IMR-90 (cell line): ENCODE results near the gene PLEKHH1. TPM values are rescaled to one million over a fixed set of nuclear protein-coding genes. Genes with fewer than 3 reads are reported as not detected.
A peak's percentile ranks its signal among the peaks of the same experiment; 100 is the strongest.

Experiments used
- ATAC-seq: fragments of 200-7000 bp; cut with Tn5 transposase; 2 replicates; pipeline ENCODE4 v1.9.1; 2020; ENCODE audit warnings: low read depth, mild to moderate bottlenecking, moderate library complexity
- BruUV-seq: library from RNA; stranded (reverse); fragments of 400-500 nt; replicated peaks from 2 replicates; lab custom pipeline; 2021; lab: Mats Ljungman, UMichigan
- CTCF ChIA-PET: fragments of 300-600 bp; formaldehyde crosslinking; extraction: SDS; loops from one replicate; lab custom pipeline; 2021; ENCODE audit warnings: antibody characterized with exemption; lab: Yijun Ruan, JAX
- POLR2A ChIA-PET: fragments of 300-600 bp; sonication (Branson Sonifier 250); formaldehyde crosslinking; loops from one replicate; lab custom pipeline; 2022; ENCODE audit warnings: antibody characterized with exemption; ENCODE audit not compliant: unreplicated experiment; lab: Charles Lee
- DNase-seq: peaks from one replicate; pipeline ENCODE4 v3.0.0; 2013
- H2AFZ ChIP-seq: replicated peaks from 2 replicates; pipeline ENCODE3; 2013; ENCODE audit warnings: low read length, mild to moderate bottlenecking; ENCODE audit not compliant: poor library complexity
- H2AK5ac ChIP-seq: 2 replicates; pipeline ENCODE4 v1.6.1; 2013; ENCODE audit warnings: low read depth, low read length, inconsistent platforms
- H2AK9ac ChIP-seq: replicated peaks from 2 replicates; pipeline ENCODE3; 2013; ENCODE audit warnings: mild to moderate bottlenecking, low read depth, low read length, moderate library complexity; ENCODE audit not compliant: poor library complexity
- H2BK120ac ChIP-seq: 2 replicates; pipeline ENCODE4 v1.6.1; 2013; ENCODE audit warnings: low read depth, low read length, inconsistent platforms
- H2BK15ac ChIP-seq: 3 replicates; pipeline ENCODE4 v1.6.1; 2013; ENCODE audit warnings: low read depth, low read length, inconsistent platforms
- H2BK20ac ChIP-seq: 2 replicates; pipeline ENCODE4 v1.6.1; 2013; ENCODE audit warnings: low read depth, mild to moderate bottlenecking, inconsistent platforms, low read length, moderate library complexity
- H2BK5ac ChIP-seq: 2 replicates; pipeline ENCODE4 v1.6.1; 2013; ENCODE audit warnings: mild to moderate bottlenecking, low read depth, low read length, inconsistent platforms; ENCODE audit not compliant: poor library complexity, severe bottlenecking
- H3K14ac ChIP-seq: replicated peaks from 2 replicates; pipeline ENCODE4 v1.6.1; 2013; ENCODE audit warnings: low read depth, low read length, inconsistent platforms
- H3K18ac ChIP-seq: 2 replicates; pipeline ENCODE4 v1.6.1; 2013; ENCODE audit warnings: low read depth, low read length, control low read depth
- H3K23ac ChIP-seq: 2 replicates; pipeline ENCODE4 v1.6.1; 2013; ENCODE audit warnings: low read depth, low read length, inconsistent platforms
- H3K27ac ChIP-seq: 2 replicates; pipeline ENCODE4 v1.5.1; 2013; ENCODE audit warnings: mild to moderate bottlenecking, control low read depth, low read length; ENCODE audit not compliant: insufficient read depth
- H3K27me3 ChIP-seq: 2 replicates; pipeline ENCODE4 v1.6.1; 2013; ENCODE audit warnings: low read length; ENCODE audit not compliant: control insufficient read depth, insufficient read depth
- H3K36me3 ChIP-seq: 2 replicates; pipeline ENCODE4 v1.6.1; 2013; ENCODE audit warnings: low read length, mixed read lengths; ENCODE audit not compliant: control insufficient read depth, insufficient read depth
- H3K4ac ChIP-seq: 2 replicates; pipeline ENCODE4 v1.6.1; 2013; ENCODE audit warnings: low read depth, low read length, inconsistent platforms
- H3K4me1 ChIP-seq: 2 replicates; pipeline ENCODE4 v1.6.1; 2013; ENCODE audit warnings: low read length, mixed read lengths; ENCODE audit not compliant: control insufficient read depth, insufficient read depth
- H3K4me2 ChIP-seq: 2 replicates; pipeline ENCODE4 v1.6.1; 2013; ENCODE audit warnings: low read depth, mild to moderate bottlenecking, control low read depth, low read length, moderate library complexity
- H3K4me3 ChIP-seq: 2 replicates; pipeline ENCODE4 v1.5.1; 2013; ENCODE audit warnings: low read depth, mild to moderate bottlenecking, control low read depth, low read length, moderate library complexity; ENCODE audit not compliant: insufficient read depth
- H3K56ac ChIP-seq: 2 replicates; pipeline ENCODE4 v1.6.1; 2013; ENCODE audit warnings: low read length, inconsistent platforms; ENCODE audit not compliant: insufficient read depth; ENCODE audit errors: extremely low read depth
- H3K79me1 ChIP-seq, 2 experiments: 2 replicates each; pipeline ENCODE4 v1.6.1; 2013; ENCODE audit warnings: low read length in 2 of 2, inconsistent platforms in 1 of 2, low read depth in 1 of 2
- H3K9ac ChIP-seq: 2 replicates; pipeline ENCODE4 v1.6.1; 2013; ENCODE audit warnings: low read depth, low read length, control low read depth
- H3K9me1 ChIP-seq: 2 replicates; pipeline ENCODE4 v1.6.1; 2013; ENCODE audit warnings: low read length, inconsistent platforms; ENCODE audit not compliant: insufficient read depth
- H3K9me3 ChIP-seq: 2 replicates; pipeline ENCODE4 v1.6.1; 2013; ENCODE audit warnings: low read length; ENCODE audit not compliant: control insufficient read depth, insufficient read depth
- H4K20me1 ChIP-seq: 2 replicates; pipeline ENCODE4 v1.6.1; 2013; ENCODE audit warnings: low read length, inconsistent platforms; ENCODE audit not compliant: insufficient read depth
- H4K5ac ChIP-seq: 2 replicates; pipeline ENCODE4 v1.6.1; 2013; ENCODE audit warnings: mild to moderate bottlenecking, low read depth, low read length, control low read depth
- H4K8ac ChIP-seq, 2 experiments: 2 replicates each; pipeline ENCODE4 v1.6.1; 2013; ENCODE audit warnings: low read depth in 2 of 2, low read length in 2 of 2, control low read depth in 1 of 2, inconsistent platforms in 1 of 2
- H4K91ac ChIP-seq: 2 replicates; pipeline ENCODE4 v1.6.1; 2013; ENCODE audit warnings: low read depth, low read length, inconsistent platforms; ENCODE audit not compliant: insufficient read depth
- MAZ ChIP-seq: IDR thresholded peaks from 2 replicates; pipeline ENCODE4 v1.6.1; 2012; ENCODE audit warnings: low read depth, mild to moderate bottlenecking, low read length, improper control_type of control experiment, moderate library complexity, borderline replicate concordance
- RAD21 ChIP-seq: IDR thresholded peaks from 2 replicates; pipeline ENCODE4 v1.6.1; 2012; ENCODE audit warnings: low read length, improper control_type of control experiment
- WGBS, 2 experiments: methylation state at CpG; one replicate each; pipeline versions ENCODE4 v1.1.5 to v1.1.7; 2013; ENCODE audit warnings: missing lambda C conversion rate in 2 of 2; ENCODE audit not compliant: insufficient read length in 1 of 2; ENCODE audit errors: extremely low coverage in 2 of 2; 5-methylcytosine and 5-hydroxymethylcytosine counted together
- dilution Hi-C: fragments of 300-500 bp; cut with HindIII; formaldehyde crosslinking; loops from one replicate; pipeline ENCODE4 v1.14.3; 2018; ENCODE audit warnings: low sequenced_read_pairs; ENCODE audit not compliant: unreplicated experiment
- in situ Hi-C: fragments of 300-500 bp; cut with MboI; formaldehyde crosslinking; loops from 3 replicates; pipeline ENCODE4 v1.14.3; 2019; ENCODE audit warnings: low sequenced_read_pairs, inconsistent platforms, mixed read lengths
- intact Hi-C: fragments of 100-400 bp; cut with micrococcal nuclease; formaldehyde crosslinking; loops from 2 replicates; pipeline ENCODE4 v1.10.0; 2022
- polyA plus RNA-seq, 3 experiments: library from polyadenylated mRNA; depleted of rRNA; stranded (reverse); fragments of >200 nt; gene quantifications; 2 replicates each; pipeline ENCODE4 v1.2.3, GENCODE V29; 2012; ENCODE audit warnings: low replicate concordance in 1 of 3
- total RNA-seq: library from RNA; depleted of rRNA; stranded (reverse); fragments of >200 nt; gene quantifications from 2 replicates; pipeline ENCODE4 v1.2.3, GENCODE V29; 2012
- TF ChIP-seq, protein P1 (sequence below): conservative IDR thresholded peaks from 2 replicates; pipeline ENCODE4 v1.5.1; 2012; ENCODE audit warnings: mild to moderate bottlenecking, low read depth, low read length, improper control_type of control experiment

The PLEKHH1 gene
- total and polyA plus RNA-seq, 2 of the 4 experiments (the other 2 are of a cell fraction), result under 0.01 to 0.34 TPM

DNA sequence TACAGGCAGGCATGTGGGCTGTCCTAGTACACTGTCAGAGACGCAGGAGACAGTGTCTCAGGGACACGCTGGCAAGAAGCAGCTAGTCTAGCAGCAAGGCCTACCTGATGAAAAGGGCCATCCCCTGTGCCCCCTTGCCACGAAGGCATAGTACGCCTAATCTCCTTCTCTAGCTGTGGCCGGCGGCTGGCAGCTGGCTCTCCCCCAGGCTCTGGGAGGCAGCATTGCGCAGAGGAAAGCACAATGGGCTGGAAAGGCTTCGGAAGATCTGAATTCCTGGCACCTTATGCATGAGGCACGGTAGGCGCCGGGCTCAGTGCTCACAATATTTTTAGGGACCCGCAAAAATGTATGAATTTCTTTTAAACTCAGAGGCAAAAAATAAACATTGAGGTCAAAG is 16.0 kb upstream of the PLEKHH1 start:
- dilution Hi-C loops, result no loop called here
- H4K5ac ChIP-seq, result no peak overlapping the region
- no peak overlapping the region for H3K4ac ChIP-seq
- no peak overlapping the region for H3K27ac ChIP-seq
- H3K4me1 ChIP-seq, result no peaks in the 10 kb centered on the region
- H4K20me1 ChIP-seq, result no peaks in the 10 kb centered on the region
- H3K9me1 ChIP-seq, result no peaks in the 10 kb centered on the region
- H2BK20ac ChIP-seq, result no peak overlapping the region
- in situ Hi-C loops, result no loop called here
- H2BK5ac ChIP-seq, result no peak overlapping the region
- no peak overlapping the region for H4K8ac ChIP-seq
- H2BK15ac ChIP-seq, result no peak overlapping the region
- H2BK120ac ChIP-seq, result no peak overlapping the region
- peaks cover 67% of the 10 kb centered on the region for H3K27me3 ChIP-seq
- H2AK9ac ChIP-seq, result peak overlapping the region; percentile 29
- H3K14ac ChIP-seq, result no peak overlapping the region
- no peaks in the 10 kb centered on the region for H3K9me3 ChIP-seq
- H3K56ac ChIP-seq, result no peak overlapping the region
- H3K4me2 ChIP-seq, result no peak overlapping the region
- no peak overlapping the region for H3K18ac ChIP-seq
- BruUV-seq, result no TSS peak
- H2AFZ ChIP-seq, result no peak overlapping the region
- H3K23ac ChIP-seq, result no peak overlapping the region
- POLR2A ChIA-PET, result no interaction called here
- DNase-seq, result no peak
- no peaks in the 10 kb centered on the region for H3K79me1 ChIP-seq
- no peaks in the 10 kb centered on the region for H3K36me3 ChIP-seq
- no peak overlapping the region for H4K91ac ChIP-seq
- H3K4me3 ChIP-seq, result no peak overlapping the region
- no peak overlapping the region for H2AK5ac ChIP-seq
- TF ChIP-seq RAD21, result peak; percentile 26; the same call in 1 of the 2 replicates
- TF ChIP-seq, protein P1, sequence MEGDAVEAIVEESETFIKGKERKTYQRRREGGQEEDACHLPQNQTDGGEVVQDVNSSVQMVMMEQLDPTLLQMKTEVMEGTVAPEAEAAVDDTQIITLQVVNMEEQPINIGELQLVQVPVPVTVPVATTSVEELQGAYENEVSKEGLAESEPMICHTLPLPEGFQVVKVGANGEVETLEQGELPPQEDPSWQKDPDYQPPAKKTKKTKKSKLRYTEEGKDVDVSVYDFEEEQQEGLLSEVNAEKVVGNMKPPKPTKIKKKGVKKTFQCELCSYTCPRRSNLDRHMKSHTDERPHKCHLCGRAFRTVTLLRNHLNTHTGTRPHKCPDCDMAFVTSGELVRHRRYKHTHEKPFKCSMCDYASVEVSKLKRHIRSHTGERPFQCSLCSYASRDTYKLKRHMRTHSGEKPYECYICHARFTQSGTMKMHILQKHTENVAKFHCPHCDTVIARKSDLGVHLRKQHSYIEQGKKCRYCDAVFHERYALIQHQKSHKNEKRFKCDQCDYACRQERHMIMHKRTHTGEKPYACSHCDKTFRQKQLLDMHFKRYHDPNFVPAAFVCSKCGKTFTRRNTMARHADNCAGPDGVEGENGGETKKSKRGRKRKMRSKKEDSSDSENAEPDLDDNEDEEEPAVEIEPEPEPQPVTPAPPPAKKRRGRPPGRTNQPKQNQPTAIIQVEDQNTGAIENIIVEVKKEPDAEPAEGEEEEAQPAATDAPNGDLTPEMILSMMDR, result 0 out of 2 replicates have a peak, but pooled peaks have one; percentile 17
- TF ChIP-seq MAZ, result no peak
- 20% methylated on average over 1 of the region's 12 CpGs; no CpG with 5 or more reads in 1 of the 2 experiments for WGBS, 2 experiments
- CTCF ChIA-PET, result interaction anchor here (1.0 to 2.1 kb wide), 3 partner anchors 10 to 187 kb away, joined by 3 to 9 read pairs (median 3); no protein-coding TSS in a partner anchor
- peak; percentile 15; the same call in 1 of the 2 replicates for ATAC-seq
- no peak overlapping the region for H3K9ac ChIP-seq
- intact Hi-C loops, result no loop called here
